Left lung (tissue), 14 donors: ENCODE measurements around the gene ZNF600. TPM values are rescaled to one million over a fixed set of nuclear protein-coding genes. Genes with fewer than 3 reads are reported as not detected.
"Not testable (repeated sequence)": the region's sequence is repeated elsewhere in the genome, so short reads cannot be mapped to it uniquely, and the experiment has no call there.

Source experiments
- ATAC-seq: fragments of 200-7000 bp; cut with Tn5 transposase; one replicate; pipeline ENCODE4 v1.9.1; 2020; ENCODE audit warnings: moderate library complexity
- DNase-seq, 4 donors: peaks; one replicate each; pipeline ENCODE4 v3.0.0-alpha.2; 2013 to 2020
- H3K27ac ChIP-seq, 2 donors: fragments of 200-600 bp; sonication (generic) in 1 of 2; one replicate each; pipeline versions ENCODE4 v1.5.0 to v1.8.0; 2020 to 2021
- H3K27me3 ChIP-seq, 2 donors: fragments of 200-600 bp; sonication (generic) in 1 of 2; one replicate each; pipeline versions ENCODE4 v1.5.0 to v1.8.0; 2020 to 2021
- H3K36me3 ChIP-seq, 2 donors: fragments of 200-600 bp; sonication (generic) in 1 of 2; one replicate each; pipeline versions ENCODE4 v1.5.0 to v1.8.0; 2020 to 2021
- H3K4me1 ChIP-seq, 2 donors: fragments of 200-600 bp; one replicate each; pipeline ENCODE4 v1.8.0; 2021
- H3K4me3 ChIP-seq, 2 donors: fragments of 200-600 bp; sonication (generic) in 1 of 2; one replicate each; pipeline versions ENCODE4 v1.5.0 to v1.8.0; 2020 to 2021; ENCODE audit warnings: mild to moderate bottlenecking in 1 of 2
- H3K9me3 ChIP-seq, 2 donors: fragments of 200-600 bp; sonication (generic) in 1 of 2; one replicate each; pipeline versions ENCODE4 v1.5.0 to v1.8.0; 2020 to 2021
- intact Hi-C, 2 donors: fragments of 100-400 bp; cut with DNase I; formaldehyde crosslinking; loops; one replicate each; pipeline versions ENCODE4 v1.11.2 to v1.14.2; 2022
- long read RNA-seq, 12 donors: library from polyadenylated mRNA in 2 of 12; unstranded in 2 of 12; transcript quantifications; one replicate each; pipeline ENCODE4 v2.0.0 and lab custom pipeline, GENCODE V29; 2019 to 2026
- polyA plus RNA-seq, 6 donors: library from polyadenylated mRNA; unstranded; fragments of 120-200 nt; gene quantifications; one replicate each; pipeline ENCODE4 v1.2.1, GENCODE V29; 2013; ENCODE audit not compliant: insufficient read length in 6 of 6
- total RNA-seq, 2 donors: library from RNA; stranded (reverse); fragmentation: NEBNext Ultra II Directional; extraction: Animal tissue kit (Norgen Biotek cat#: 25700); gene quantifications; one replicate each; pipeline ENCODE4 v1.2.1, GENCODE V29; 2021
- TF ChIP-seq, protein P1 (sequence below), 2 donors: fragments of 200-600 bp; sonication (generic) in 1 of 2; IDR thresholded peaks; one replicate each; pipeline versions ENCODE4 v1.5.0 to v1.8.0; 2021; ENCODE audit warnings: antibody characterized with exemption in 2 of 2
- donor health status: DM: no; HTN: yes; CAD: no.
- donor health status: DM: no; HTN: no; CAD: no.

The ZNF600 gene
- total RNA-seq (10 to 100 TPM in 1 of 2 donors, 1 to 10 TPM in 1; 8.3 to 12.5 TPM), polyA plus RNA-seq (10 to 100 TPM in 2 of 6 donors, 1 to 10 TPM in 4; 6.3 to 14.2 (median 8.1) TPM)
- long read RNA-seq, donor 1, partial matches to known transcripts = 0 of 1 reads
- long read RNA-seq, donor 1, other reads (novel, unspliced or antisense) = 0 of 1 reads
- long read RNA-seq, donor 2, partial matches to known transcripts = 0 of 1 reads
- long read RNA-seq, donor 2, other reads (novel, unspliced or antisense) = 0 of 1 reads
- long read RNA-seq, donor 3, partial matches to known transcripts = 0 of 1 reads
- long read RNA-seq, donor 3, other reads (novel, unspliced or antisense) = 0 of 1 reads
- long read RNA-seq, donor 4, partial matches to known transcripts = 0 of 7 reads
- long read RNA-seq, donor 4, other reads (novel, unspliced or antisense) = 5 of 7 reads
- long read RNA-seq, donor 5, partial matches to known transcripts = 0 of 2 reads
- long read RNA-seq, donor 5, other reads (novel, unspliced or antisense) = 0 of 2 reads
- long read RNA-seq, donor 6, partial matches to known transcripts = 0 of 1 reads
- long read RNA-seq, donor 6, other reads (novel, unspliced or antisense) = 0 of 1 reads
- long read RNA-seq, donor 7, partial matches to known transcripts = 0 of 1 reads
- long read RNA-seq, donor 7, other reads (novel, unspliced or antisense) = 0 of 1 reads
- long read RNA-seq, donor 8, partial matches to known transcripts = 0 of 2 reads
- long read RNA-seq, donor 8, other reads (novel, unspliced or antisense) = 0 of 2 reads
- long read RNA-seq, donor 9 = 0 reads
- long read RNA-seq, donor 10, partial matches to known transcripts = 0 of 1 reads
- long read RNA-seq, donor 10, other reads (novel, unspliced or antisense) = 1 of 1 reads
- long read RNA-seq, donor 11 = 0 reads
- long read RNA-seq, donor 12, partial matches to known transcripts = 0 of 1 reads
- long read RNA-seq, donor 12, other reads (novel, unspliced or antisense) = 0 of 1 reads

DNA sequence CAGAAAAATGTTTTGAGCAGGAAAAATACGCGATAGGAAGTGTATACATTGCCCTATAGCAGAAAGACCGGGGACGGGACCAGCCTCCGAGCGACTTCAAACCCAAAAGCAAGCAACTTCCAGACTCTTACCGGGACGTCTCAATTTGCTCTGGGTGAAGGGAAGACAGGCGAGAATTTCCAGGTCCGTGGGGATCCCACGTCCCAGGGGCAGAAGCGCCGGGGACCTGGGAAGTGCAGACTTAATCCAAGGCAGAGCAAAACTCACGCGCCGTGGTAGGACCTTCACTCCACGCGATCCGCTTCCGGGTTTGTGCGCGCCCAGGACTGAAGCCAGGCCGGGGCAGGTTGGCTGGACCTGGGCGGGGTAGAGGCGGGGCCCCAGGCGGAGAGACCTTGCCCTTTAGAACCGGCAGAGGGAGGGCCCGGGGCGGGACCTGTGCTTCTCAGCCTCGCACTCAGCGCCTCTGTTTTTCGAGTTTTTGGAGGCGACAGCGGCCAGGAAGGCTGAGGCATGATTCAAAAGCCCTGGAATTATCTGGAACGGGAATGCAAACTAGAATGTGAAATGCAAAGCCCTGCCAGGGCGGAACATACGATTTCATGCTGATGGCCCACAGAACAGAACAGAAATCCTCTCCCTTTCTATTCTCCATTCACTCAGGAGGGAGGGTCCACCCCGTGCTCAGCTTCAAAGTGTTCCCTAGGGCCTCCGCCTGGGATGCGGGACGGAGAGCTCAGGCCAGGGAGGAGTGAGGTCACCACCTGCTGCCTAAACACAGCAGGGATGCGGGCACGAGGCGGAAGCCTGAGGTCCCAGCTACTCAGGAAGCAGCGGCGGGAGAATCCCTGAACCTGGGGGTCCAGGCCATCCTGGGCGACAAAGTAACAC lies at the start of gene ZNF600:
Gene ZNF600 (minus strand): TSS at position 328 of the 891 bp plus-strand sequence. CDS start 7,903 bp downstream, outside the sequence.
- Histone ChIP-seq H3K4me1 (peaks cover 0 to 26% of the 10 kb centered on the region in 2 donors), H3K27ac (peak within 1 kb of the TSS; percentile 70 to 74), H3K4me3 (peak within 1 kb of the TSS; percentile 63 to 68), H3K9me3 (peaks cover 0 to 19% of the 10 kb centered on the region in 2 donors)
- peak; percentile 45 to 97 (median 80) for DNase-seq
- intact Hi-C loops, H3K36me3 ChIP-seq, H3K27me3 ChIP-seq: not testable (repeated sequence)
- TF ChIP-seq, protein P1, sequence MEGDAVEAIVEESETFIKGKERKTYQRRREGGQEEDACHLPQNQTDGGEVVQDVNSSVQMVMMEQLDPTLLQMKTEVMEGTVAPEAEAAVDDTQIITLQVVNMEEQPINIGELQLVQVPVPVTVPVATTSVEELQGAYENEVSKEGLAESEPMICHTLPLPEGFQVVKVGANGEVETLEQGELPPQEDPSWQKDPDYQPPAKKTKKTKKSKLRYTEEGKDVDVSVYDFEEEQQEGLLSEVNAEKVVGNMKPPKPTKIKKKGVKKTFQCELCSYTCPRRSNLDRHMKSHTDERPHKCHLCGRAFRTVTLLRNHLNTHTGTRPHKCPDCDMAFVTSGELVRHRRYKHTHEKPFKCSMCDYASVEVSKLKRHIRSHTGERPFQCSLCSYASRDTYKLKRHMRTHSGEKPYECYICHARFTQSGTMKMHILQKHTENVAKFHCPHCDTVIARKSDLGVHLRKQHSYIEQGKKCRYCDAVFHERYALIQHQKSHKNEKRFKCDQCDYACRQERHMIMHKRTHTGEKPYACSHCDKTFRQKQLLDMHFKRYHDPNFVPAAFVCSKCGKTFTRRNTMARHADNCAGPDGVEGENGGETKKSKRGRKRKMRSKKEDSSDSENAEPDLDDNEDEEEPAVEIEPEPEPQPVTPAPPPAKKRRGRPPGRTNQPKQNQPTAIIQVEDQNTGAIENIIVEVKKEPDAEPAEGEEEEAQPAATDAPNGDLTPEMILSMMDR (IDR thresholded peaks at IDR 0.05) = peak; percentile 8 to 38
- ATAC-seq = peak; percentile 100

DNA sequence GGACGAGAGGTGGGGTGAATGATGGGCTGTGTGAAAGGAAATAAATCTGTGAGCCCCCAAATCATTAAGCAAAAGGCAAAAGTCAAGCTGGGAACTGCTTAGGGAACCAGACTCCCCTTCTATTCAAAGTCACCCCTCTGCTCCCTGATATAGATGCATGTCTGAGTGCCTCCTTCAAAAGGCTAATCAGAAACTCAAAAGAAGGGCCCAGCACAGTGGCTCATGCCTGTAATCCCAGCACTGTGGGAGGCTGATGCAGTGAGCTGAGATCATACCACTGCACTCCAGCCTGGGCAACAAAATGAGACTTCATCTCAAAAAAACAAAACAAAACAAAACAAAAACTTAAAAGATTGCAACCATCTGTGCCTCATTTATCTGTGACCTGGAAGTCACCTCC lies 47.7 kb upstream of the ZNF600 start:
- DNase-seq, H3K27me3 ChIP-seq, H3K4me3 ChIP-seq, ATAC-seq, intact Hi-C loops, H3K4me1 ChIP-seq, H3K27ac ChIP-seq: not testable (repeated sequence)
- peaks cover 0 to 25% of the 10 kb centered on the region in 2 donors for H3K36me3 ChIP-seq
- peaks cover 0 to 80% of the 10 kb centered on the region in 2 donors for H3K9me3 ChIP-seq

DNA sequence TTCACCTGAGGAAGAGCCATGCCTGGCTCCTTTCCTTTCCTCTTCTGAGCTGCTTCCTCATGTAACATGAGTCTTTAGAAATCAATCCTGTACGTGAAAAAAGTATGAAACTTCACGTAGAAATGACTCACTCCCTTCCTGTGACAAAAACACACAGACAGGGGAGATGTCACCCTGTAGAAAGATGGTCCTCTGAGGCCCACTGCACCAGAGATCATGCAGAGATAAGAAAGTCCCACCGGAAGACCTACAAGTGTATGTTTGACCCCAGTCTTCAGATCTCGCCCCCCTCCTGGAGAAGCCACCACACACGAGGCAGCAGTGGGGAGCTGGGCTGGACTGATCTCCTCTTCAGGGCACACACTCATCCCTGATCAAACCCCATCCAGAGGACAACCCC lies 47.0 kb upstream of the ZNF600 start:
- H3K36me3 ChIP-seq = peaks cover 0 to 17% of the 10 kb centered on the region in 2 donors
- ATAC-seq, H3K27ac ChIP-seq, intact Hi-C loops, DNase-seq, H3K4me3 ChIP-seq, H3K27me3 ChIP-seq, H3K4me1 ChIP-seq: not testable (repeated sequence)
- H3K9me3 ChIP-seq = peaks cover 0 to 77% of the 10 kb centered on the region in 2 donors

DNA sequence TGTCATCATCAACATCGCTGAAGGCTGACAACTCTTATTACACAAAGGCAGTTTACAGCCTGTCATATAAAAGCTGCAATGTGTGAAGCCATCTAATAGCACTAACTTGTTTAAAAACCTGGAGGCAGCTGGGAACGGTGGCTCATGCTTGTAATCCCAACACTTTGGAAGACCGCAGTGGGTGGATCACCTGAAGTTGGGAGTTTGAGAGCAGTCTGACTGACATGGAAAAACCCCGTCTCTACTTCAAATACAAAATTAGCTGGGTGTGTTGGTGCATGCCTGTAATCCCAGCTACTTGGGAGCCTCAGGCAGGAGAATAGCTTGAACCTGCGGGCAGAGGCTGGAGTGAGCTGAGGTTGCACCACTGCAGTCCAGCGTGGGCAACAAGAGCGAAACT lies 43.3 kb upstream of the ZNF600 start:
- not testable (repeated sequence) for ATAC-seq, H3K36me3 ChIP-seq

DNA sequence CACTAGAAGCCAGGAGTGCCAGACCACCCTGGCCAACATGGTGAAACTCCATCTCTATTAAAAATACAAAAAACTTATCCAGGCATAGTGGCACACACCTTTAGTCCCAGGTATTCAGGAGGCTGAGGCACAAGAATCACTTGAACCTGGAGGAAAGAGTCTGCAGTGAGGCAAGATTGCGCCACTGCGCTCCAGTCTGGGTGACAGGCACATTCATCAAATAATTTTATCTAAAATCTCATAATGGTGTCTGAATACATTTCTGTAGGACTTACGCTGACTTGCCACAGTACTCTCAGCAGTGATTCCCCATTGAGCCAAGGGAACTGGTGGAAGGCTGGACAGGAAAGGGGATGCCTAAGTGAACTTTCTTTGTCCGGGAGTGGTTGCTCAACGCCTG lies 39.2 kb upstream of the ZNF600 start:
- no peak for ATAC-seq
- Histone ChIP-seq H3K27me3 (no peaks in the 10 kb centered on the region), H3K36me3 (no peaks in the 10 kb centered on the region), H3K4me3 (no peak overlapping the region), H3K27ac (no peak overlapping the region), H3K4me1 (peaks cover 0 to 1% of the 10 kb centered on the region in 2 donors), H3K9me3 (peaks cover 0 to 50% of the 10 kb centered on the region in 2 donors)
- no peak for DNase-seq
- intact Hi-C loops = no loop called here
- TF ChIP-seq, protein P1 (IDR thresholded peaks at IDR 0.05) = no peak

More for the DNA sequence above, 43.3 kb upstream of the ZNF600 start:
- peaks cover 0 to 71% of the 10 kb centered on the region in 2 donors for H3K9me3 ChIP-seq
- H3K27me3 ChIP-seq, H3K4me3 ChIP-seq, intact Hi-C loops, DNase-seq, H3K27ac ChIP-seq, H3K4me1 ChIP-seq: not testable (repeated sequence)

DNA sequence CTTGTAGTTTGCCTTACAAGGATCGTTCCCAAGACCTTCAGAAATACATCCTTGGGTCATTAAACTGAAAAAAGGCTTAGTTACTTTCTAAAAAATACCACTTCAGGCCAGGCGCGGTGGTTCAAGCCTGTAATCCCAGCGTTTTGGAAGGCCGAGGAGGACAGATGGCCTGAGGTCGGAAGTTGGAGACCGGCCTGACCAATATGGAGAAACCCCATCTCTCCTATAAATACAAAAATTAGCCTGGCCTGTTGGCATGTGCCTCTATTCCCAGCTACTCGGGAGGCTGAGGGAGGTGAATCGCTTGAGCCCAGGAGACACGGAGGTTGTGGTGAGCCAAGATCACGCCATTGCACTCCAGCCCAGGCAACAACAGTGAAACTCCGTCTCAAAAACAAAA lies 37.1 kb upstream of the ZNF600 start:
- TF ChIP-seq, protein P1 (IDR thresholded peaks at IDR 0.05) = no peak
- no peak overlapping the region for H3K4me3 ChIP-seq

DNA sequence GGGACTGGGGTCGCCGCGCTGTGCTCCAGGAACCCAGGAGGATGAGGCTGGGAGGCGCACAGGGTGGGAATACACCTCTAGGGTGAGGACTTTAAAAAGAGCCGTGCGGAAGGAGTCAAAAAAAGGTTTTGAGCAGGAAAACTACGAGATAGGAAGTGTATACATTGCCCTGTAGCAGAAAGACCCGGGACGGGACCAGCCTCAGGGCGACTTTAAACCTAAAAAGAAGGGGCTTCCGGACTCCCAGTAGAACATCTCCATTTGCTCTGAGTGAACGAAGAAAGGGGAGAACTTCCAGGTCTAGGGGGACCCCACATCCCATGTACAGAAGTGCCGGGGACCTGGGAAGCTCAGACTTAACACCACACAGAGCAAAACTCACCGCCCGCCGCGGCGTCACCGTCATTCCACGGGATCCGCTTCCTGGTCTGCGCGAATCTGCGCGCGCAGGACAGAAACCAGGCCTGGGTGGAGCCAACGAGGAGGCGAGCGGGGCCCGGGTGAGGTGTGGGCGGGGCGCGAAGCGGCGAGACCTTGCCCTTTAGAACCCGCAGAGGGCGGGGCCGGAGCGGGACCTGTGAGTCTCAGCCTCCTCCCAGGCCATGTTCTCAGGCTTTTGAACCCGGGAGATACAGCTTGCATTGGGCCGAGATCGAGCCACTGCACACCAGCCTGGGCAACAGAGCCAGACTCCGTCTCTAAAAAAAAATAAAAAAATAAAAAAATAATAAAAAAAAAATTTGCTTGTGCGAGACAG lies 34.8 kb upstream of the ZNF600 start, which contains the start of gene ZNF28:
Gene ZNF28 (minus strand): TSS at position 430 of the 757 bp plus-strand sequence. CDS start 3,675 bp downstream, outside the sequence.
- Histone ChIP-seq H3K9me3 (peaks cover 0 to 31% of the 10 kb centered on the region in 2 donors), H3K27ac (peak within 1 kb of the TSS in 1 of 2 donors; percentile 58), H3K4me3 (peak within 1 kb of the TSS; percentile 52 to 62), H3K36me3 (peaks cover 0 to 18% of the 10 kb centered on the region in 2 donors)
- H3K4me1 ChIP-seq, intact Hi-C loops, H3K27me3 ChIP-seq: not testable (repeated sequence)
- DNase-seq (peak; percentile 27 to 92 (median 55)), ATAC-seq (peak; percentile 100)

More for the DNA sequence above, 37.1 kb upstream of the ZNF600 start:
- DNase-seq (no peak), ATAC-seq (no peak)
- Histone ChIP-seq H3K36me3 (no peaks in the 10 kb centered on the region), H3K4me1 (peaks cover 0 to 7% of the 10 kb centered on the region in 2 donors), H3K27me3 (no peaks in the 10 kb centered on the region), H3K27ac (no peak overlapping the region), H3K9me3 (peaks cover 0 to 39% of the 10 kb centered on the region in 2 donors)
- intact Hi-C loops = no loop called here
